ENCODE measurements around the gene FAM111B.
A peak's percentile ranks its signal among the peaks of the same experiment; 100 is the strongest.
"Not testable (repeated sequence)": the region's sequence is repeated elsewhere in the genome, so short reads cannot be mapped to it uniquely, and the experiment has no call there.

FAM111B gene

GRCh38 chr11:59117774-59118173 lies 10.7 kb downstream of the FAM111B start:
- Histone ChIP-seq H3K4me1 (ENCODE audit: insufficient read depth, low read length) (no peaks in the 10 kb centered on the region), H3K4me3 (ENCODE audit: low read length) (no peak overlapping the region), H2AFZ (ENCODE audit: low read depth, low read length) (no peak overlapping the region)

GRCh38 chr11:59119826-59120225 lies 12.8 kb downstream of the FAM111B start:
- Histone ChIP-seq H3K9me3 (ENCODE audit: low read length) (peaks cover 14% of the 10 kb centered on the region), H3K4me3 (ENCODE audit: low read length) (no peak overlapping the region), H3K4me1 (ENCODE audit: insufficient read depth, low read length) (no peaks in the 10 kb centered on the region), H3K36me3 (ENCODE audit: insufficient read depth, low read length) (peaks cover 29% of the 10 kb centered on the region), H3K27me3 (ENCODE audit: insufficient read depth, low read length) (no peaks in the 10 kb centered on the region), H2AFZ (ENCODE audit: low read depth, low read length) (no peak overlapping the region)

More at GRCh38 chr11:59117774-59118173, 10.7 kb downstream of the FAM111B start:
- Histone ChIP-seq H3K36me3 (ENCODE audit: insufficient read depth, low read length) (peaks cover 35% of the 10 kb centered on the region), H3K27me3 (ENCODE audit: insufficient read depth, low read length) (no peaks in the 10 kb centered on the region), H3K9me3 (ENCODE audit: low read length) (peaks cover 13% of the 10 kb centered on the region)

DNA sequence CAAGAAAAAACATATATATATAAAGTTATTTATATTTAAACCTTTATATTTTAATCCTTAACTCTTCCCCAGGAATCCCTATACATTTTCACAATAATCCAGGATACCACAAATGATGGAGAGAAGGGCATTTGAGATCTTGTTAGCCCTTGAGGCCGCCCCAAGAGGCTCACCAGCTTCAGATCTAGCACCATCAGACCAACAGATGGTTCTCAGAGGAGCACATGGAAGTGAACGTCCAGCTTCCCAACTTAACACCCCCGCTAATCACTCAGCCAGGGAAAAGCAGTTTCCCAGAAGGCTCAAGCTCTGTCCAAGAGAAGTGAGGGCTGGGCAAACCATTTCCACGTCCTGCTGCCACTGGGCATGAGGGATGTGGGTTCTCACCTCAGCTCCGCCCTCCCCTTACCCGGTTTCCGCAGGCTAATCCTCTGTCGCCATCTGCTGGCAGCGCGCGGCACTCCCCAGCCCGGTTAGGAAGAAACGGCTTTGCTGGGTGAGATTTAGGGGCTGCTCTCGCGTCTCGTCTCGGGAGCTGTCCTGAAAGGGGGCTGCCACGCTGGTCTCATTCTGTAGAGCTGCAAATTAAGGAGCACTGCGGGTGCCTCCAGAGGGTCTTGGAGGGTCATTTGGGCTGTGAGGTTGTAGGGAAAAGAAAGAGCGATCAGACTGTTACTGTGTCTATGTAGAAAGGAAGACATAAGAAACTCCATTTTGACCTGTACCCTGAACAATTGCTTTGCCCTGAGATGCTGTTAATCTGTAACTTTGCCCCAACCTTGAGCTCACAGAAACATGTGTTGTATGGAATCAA lies 28.8 kb downstream of the FAM111B start:
- Histone ChIP-seq H3K4me1 (ENCODE audit: insufficient read depth, low read length) (no peaks in the 10 kb centered on the region), H3K27me3 (ENCODE audit: insufficient read depth, low read length) (no peaks in the 10 kb centered on the region), H3K36me3 (ENCODE audit: insufficient read depth, low read length) (no peaks in the 10 kb centered on the region), H3K4me3 (ENCODE audit: low read length) (no peak overlapping the region), H2AFZ (ENCODE audit: low read depth, low read length) (peak overlapping the region; percentile 48), H3K9me3 (ENCODE audit: low read length) (peaks cover 8% of the 10 kb centered on the region)

GRCh38 chr11:59136551-59136950 lies 29.5 kb downstream of the FAM111B start:
- peak overlapping the region; percentile 48 for H2AFZ ChIP-seq (ENCODE audit: low read depth, low read length)
- H3K36me3 ChIP-seq (ENCODE audit: insufficient read depth, low read length); H3K27me3 ChIP-seq (ENCODE audit: insufficient read depth, low read length); H3K9me3 ChIP-seq (ENCODE audit: low read length); H3K4me3 ChIP-seq (ENCODE audit: low read length); H3K4me1 ChIP-seq (ENCODE audit: insufficient read depth, low read length): not testable (repeated sequence)

GRCh38 chr11:59137190-59137589 lies 30.2 kb downstream of the FAM111B start:
- Histone ChIP-seq H3K36me3 (ENCODE audit: insufficient read depth, low read length) (no peaks in the 10 kb centered on the region), H3K4me3 (ENCODE audit: low read length) (no peak overlapping the region), H3K4me1 (ENCODE audit: insufficient read depth, low read length) (peaks cover 3% of the 10 kb centered on the region), H3K27me3 (ENCODE audit: insufficient read depth, low read length) (no peaks in the 10 kb centered on the region), H3K9me3 (ENCODE audit: low read length) (peaks cover 1% of the 10 kb centered on the region), H2AFZ (ENCODE audit: low read depth, low read length) (no peak overlapping the region)

- no peaks in the 10 kb centered on the region for H3K27me3 ChIP-seq (ENCODE audit: insufficient read depth, low read length)
- no peaks in the 10 kb centered on the region for H3K36me3 ChIP-seq (ENCODE audit: insufficient read depth, low read length)
- peaks cover 7% of the 10 kb centered on the region for H3K4me1 ChIP-seq (ENCODE audit: insufficient read depth, low read length)
- no peak overlapping the region for H3K4me3 ChIP-seq (ENCODE audit: low read length)
- H3K9me3 ChIP-seq (ENCODE audit: low read length), result no peaks in the 10 kb centered on the region
- no peak overlapping the region for H2AFZ ChIP-seq (ENCODE audit: low read depth, low read length)
Measured at GRCh38 chr11:59138643-59139042, 31.6 kb downstream of the FAM111B start.

DNA sequence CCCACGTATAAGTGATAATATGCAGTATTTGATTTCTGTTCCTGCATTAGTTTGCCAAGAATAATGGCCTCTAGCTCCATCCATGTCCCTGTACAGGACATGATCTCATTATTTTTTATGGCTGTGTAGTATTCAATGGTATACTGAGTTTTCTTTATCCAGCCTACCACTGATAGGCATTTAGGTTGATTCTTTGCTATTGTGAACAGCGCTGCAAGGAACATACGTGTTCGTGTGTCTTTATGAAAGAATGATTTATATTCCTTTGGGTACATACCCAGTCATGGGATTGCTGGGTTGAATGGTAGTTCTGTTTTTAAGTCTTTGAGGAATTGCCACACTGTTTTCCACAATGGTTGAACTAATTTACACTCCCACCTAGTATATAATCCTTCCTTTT lies 34.2 kb downstream of the FAM111B start:
- H2AFZ ChIP-seq (ENCODE audit: low read depth, low read length), result no peak overlapping the region
- H3K4me1 ChIP-seq (ENCODE audit: insufficient read depth, low read length), result peaks cover 7% of the 10 kb centered on the region
- H3K4me3 ChIP-seq (ENCODE audit: low read length), result no peak overlapping the region
- H3K36me3 ChIP-seq (ENCODE audit: insufficient read depth, low read length), result no peaks in the 10 kb centered on the region
- no peaks in the 10 kb centered on the region for H3K9me3 ChIP-seq (ENCODE audit: low read length)
- no peaks in the 10 kb centered on the region for H3K27me3 ChIP-seq (ENCODE audit: insufficient read depth, low read length)

DNA sequence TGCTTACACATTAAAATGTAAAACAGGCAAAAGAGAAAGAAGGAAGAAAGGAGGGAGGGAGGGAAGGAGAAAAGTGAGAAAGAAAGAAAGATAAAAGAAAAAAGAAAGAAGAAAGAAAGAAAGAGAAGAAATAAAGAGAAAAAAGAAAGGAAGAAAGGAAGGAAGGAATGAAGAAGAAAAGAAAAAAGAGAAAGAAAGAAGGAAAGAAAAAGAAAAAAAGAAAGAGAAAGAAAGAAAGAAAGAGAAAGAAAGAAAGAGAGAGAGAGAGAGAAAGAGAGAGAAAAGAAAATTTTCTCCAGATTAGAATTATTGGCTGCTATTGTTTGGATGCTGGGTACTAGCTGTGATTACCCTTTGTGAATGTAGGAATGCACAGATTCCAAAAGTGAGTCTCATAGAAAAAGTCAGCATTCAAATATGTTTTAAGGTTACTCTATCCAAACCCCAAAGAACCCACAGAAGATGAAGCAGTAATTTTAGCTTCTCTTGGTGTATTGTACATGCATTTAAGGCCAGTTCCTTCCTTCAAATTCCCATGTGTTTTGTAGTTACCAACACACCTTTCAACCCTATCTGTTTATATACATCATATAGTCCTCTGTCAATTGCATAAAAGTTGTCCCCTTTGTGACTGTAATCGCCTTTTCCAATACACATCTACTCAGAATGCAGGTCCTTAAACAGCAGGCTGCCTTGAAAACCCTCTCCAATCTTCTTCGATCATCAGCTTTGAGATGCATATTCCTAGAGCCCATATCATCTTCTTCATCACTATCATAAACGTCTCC lies 34.8 kb downstream of the FAM111B start:
- Histone ChIP-seq H3K27me3 (ENCODE audit: insufficient read depth, low read length) (no peaks in the 10 kb centered on the region), H3K36me3 (ENCODE audit: insufficient read depth, low read length) (no peaks in the 10 kb centered on the region), H2AFZ (ENCODE audit: low read depth, low read length) (peak overlapping the region; percentile 95), H3K9me3 (ENCODE audit: low read length) (no peaks in the 10 kb centered on the region), H3K4me1 (ENCODE audit: insufficient read depth, low read length) (peaks cover 7% of the 10 kb centered on the region), H3K4me3 (ENCODE audit: low read length) (peak overlapping the region; percentile 59)

DNA sequence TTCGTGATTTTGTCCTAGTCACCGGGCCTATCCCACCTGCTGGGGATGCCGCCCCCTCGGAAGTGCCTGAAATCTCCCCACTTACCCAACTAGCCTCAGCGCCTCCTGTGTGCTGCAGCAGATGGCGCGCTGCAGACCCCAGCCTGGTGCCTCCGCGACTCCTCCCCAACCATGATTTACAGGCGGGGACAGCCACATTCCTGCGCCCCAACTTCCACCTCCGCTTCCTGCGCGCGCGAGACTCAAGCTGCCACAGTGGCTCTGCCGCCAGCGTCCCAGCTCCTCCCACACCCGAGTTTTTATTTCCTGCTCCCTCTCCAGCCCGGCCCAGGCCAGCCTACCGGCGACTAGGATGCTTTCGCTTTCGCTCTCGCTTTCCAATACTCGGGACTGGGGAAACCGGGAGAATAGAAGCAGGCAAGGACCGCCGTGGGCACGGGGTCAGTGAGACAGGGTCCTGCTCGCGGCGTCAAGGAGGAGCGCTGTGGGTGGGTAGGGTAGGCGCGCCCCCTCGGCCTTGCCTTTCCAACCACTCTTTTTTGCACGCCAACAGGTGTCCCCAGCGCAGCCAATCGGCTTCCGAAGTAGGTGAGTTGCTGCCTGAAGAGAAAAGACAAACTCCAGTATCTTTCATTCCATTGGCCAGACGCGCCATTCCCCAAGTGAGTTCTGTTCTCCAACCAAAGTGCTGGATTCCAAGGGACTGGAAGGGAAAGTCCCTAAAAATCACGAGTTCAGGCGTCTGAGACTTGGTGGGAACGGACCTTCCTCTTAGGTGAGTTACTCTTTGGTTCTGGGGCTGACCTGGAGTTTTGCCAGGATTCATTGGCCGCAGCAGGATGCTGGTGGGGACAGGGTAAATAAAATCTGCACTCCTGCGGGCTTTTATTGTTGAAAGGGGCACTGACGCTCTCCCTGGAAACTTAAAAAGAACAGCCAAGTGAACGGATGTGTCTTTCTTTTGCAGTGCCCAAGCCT lies 35.8 kb downstream of the FAM111B start, which contains the start of gene FAM111A:
TSS of gene FAM111A (plus strand) at position 327 of the 978 bp plus-strand sequence. CDS start 6,017 bp downstream, outside the sequence.
- Histone ChIP-seq H3K4me3 (ENCODE audit: low read length) (peak within 1 kb of the TSS; percentile 59), H2AFZ (ENCODE audit: low read depth, low read length) (peak within 1 kb of the TSS; percentile 95), H3K4me1 (ENCODE audit: insufficient read depth, low read length) (peaks cover 7% of the 10 kb centered on the region), H3K36me3 (ENCODE audit: insufficient read depth, low read length) (no peaks in the 10 kb centered on the region), H3K27me3 (ENCODE audit: insufficient read depth, low read length) (no peaks in the 10 kb centered on the region), H3K9me3 (ENCODE audit: low read length) (no peaks in the 10 kb centered on the region)

DNA sequence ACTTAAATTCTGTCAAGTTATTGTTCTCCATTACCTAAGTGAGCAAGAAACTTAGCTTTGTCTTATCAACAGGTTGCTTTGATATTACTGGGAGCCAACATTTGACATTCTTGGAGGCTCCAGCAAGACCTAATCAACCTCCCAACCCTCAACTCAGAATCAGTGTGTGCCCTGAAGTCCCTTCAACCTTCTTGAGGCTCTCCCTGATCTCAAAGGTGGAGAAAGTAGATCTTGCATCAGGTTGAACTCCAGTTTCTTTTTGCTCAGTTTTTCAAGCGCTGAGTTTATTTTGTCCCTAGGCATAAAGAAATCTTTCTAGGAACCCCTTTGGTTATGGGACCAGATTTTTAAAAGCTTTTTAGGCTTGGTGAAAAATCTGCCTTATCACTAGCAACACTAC lies 37.1 kb downstream of the FAM111B start:
- Histone ChIP-seq H3K27me3 (ENCODE audit: insufficient read depth, low read length) (no peaks in the 10 kb centered on the region), H2AFZ (ENCODE audit: low read depth, low read length) (no peak overlapping the region), H3K4me1 (ENCODE audit: insufficient read depth, low read length) (peaks cover 7% of the 10 kb centered on the region), H3K4me3 (ENCODE audit: low read length) (no peak overlapping the region), H3K36me3 (ENCODE audit: insufficient read depth, low read length) (no peaks in the 10 kb centered on the region), H3K9me3 (ENCODE audit: low read length) (no peaks in the 10 kb centered on the region)

GRCh38 chr11:59144579-59145345 lies 37.7 kb downstream of the FAM111B start:
- Histone ChIP-seq H3K4me1 (ENCODE audit: insufficient read depth, low read length) (peaks cover 7% of the 10 kb centered on the region), H3K4me3 (ENCODE audit: low read length) (no peak overlapping the region), H2AFZ (ENCODE audit: low read depth, low read length) (no peak overlapping the region), H3K36me3 (ENCODE audit: insufficient read depth, low read length) (no peaks in the 10 kb centered on the region), H3K9me3 (ENCODE audit: low read length) (no peaks in the 10 kb centered on the region), H3K27me3 (ENCODE audit: insufficient read depth, low read length) (no peaks in the 10 kb centered on the region)

- no peaks in the 10 kb centered on the region for H3K27me3 ChIP-seq (ENCODE audit: insufficient read depth, low read length)
- H3K4me3 ChIP-seq (ENCODE audit: low read length), result no peak overlapping the region
- H3K9me3 ChIP-seq (ENCODE audit: low read length), result no peaks in the 10 kb centered on the region
- peaks cover 7% of the 10 kb centered on the region for H3K4me1 ChIP-seq (ENCODE audit: insufficient read depth, low read length)
- no peak overlapping the region for H2AFZ ChIP-seq (ENCODE audit: low read depth, low read length)
- no peaks in the 10 kb centered on the region for H3K36me3 ChIP-seq (ENCODE audit: insufficient read depth, low read length)
Measured at GRCh38 chr11:59145534-59145933, 38.5 kb downstream of the FAM111B start.

Data from neuron (in vitro differentiated cells).